K562 (cell line): ENCODE data around the gene ZFAND2A. TPM values are rescaled to one million over a fixed set of nuclear protein-coding genes. Genes with fewer than 3 reads are reported as not detected.

Experiments
- ATAC-seq: fragments of 200-7000 bp; cut with Tn5 transposase; 3 replicates; pipeline ENCODE4 v1.9.1; 2020; ENCODE audit warnings: moderate library complexity
- BruUV-seq: library from RNA; stranded (reverse); fragments of 400-500 nt; replicated peaks from 2 replicates; lab custom pipeline; 2021; lab: Mats Ljungman, UMichigan
- CTCF ChIA-PET: fragments of 300-600 bp; formaldehyde crosslinking; extraction: SDS; loops from one replicate; lab custom pipeline; 2021; ENCODE audit warnings: low intra/inter-chr PET ratio; lab: Yijun Ruan, JAX
- POLR2A ChIA-PET: fragments of 300-600, 350-650 bp; sonication (Branson Sonifier 250); formaldehyde crosslinking; extraction: SDS; loops from one replicate; lab custom pipeline; 2021; ENCODE audit warnings: antibody characterized with exemption, inconsistent platforms; lab: Yijun Ruan, JAX
- DNase-seq, 4 experiments: peaks; one replicate each; pipeline versions ENCODE4 v3.0.0 to v3.0.0-alpha.2; 2011 to 2018; ENCODE audit warnings: low spot score in 3 of 4, mixed read lengths in 3 of 4; ENCODE audit errors: extremely low read depth in 1 of 4
- FAIRE-seq: peaks from 2 replicates; lab custom pipeline; 2011; peaks lifted over from hg19 to GRCh38; lab: Jason Lieb, UNC
- H2AFZ ChIP-seq: 2 replicates; pipeline ENCODE4 v1.6.0; 2011; ENCODE audit warnings: low read depth, low read length, control low read depth, inconsistent platforms
- H3K27ac ChIP-seq: fragments of 200-600 bp; 3 replicates; pipeline ENCODE4 v1.8.0; 2011; ENCODE audit warnings: low read depth, mild to moderate bottlenecking, control low read depth, inconsistent platforms, low read length, moderate library complexity, mixed read lengths; ENCODE audit errors: extremely low read depth
- H3K27me3 ChIP-seq, 2 experiments: fragments of 300-600 bp in 1 of 2; 2 replicates in 1 of 2; 3 replicates in 1 of 2; pipeline versions ENCODE4 v1.6.0 to v1.8.0; 2011; ENCODE audit warnings: inconsistent platforms in 2 of 2, low read length in 2 of 2, mild to moderate bottlenecking in 1 of 2, mixed read lengths in 1 of 2, moderate library complexity in 1 of 2; ENCODE audit not compliant: control insufficient read depth in 2 of 2, insufficient read depth in 2 of 2
- H3K36me3 ChIP-seq: fragments of 300-600 bp; 3 replicates; pipeline ENCODE4 v1.8.0; 2011; ENCODE audit warnings: mild to moderate bottlenecking, low read length, inconsistent platforms; ENCODE audit not compliant: control insufficient read depth, insufficient read depth
- H3K4me1 ChIP-seq, 2 experiments: fragments of 200-600 bp in 1 of 2; replicated peaks in 1 of 2; 2 replicates in 1 of 2; 3 replicates in 1 of 2; pipeline versions ENCODE4 v1.5.1 to v1.8.0; 2011; ENCODE audit warnings: inconsistent platforms in 2 of 2, low read length in 2 of 2, mild to moderate bottlenecking in 1 of 2, mixed read lengths in 1 of 2, moderate library complexity in 1 of 2; ENCODE audit not compliant: control insufficient read depth in 2 of 2, insufficient read depth in 2 of 2
- H3K4me2 ChIP-seq: 2 replicates; pipeline ENCODE4 v1.6.1; 2011; ENCODE audit warnings: low read length, control low read depth, inconsistent platforms, mixed read lengths; ENCODE audit not compliant: insufficient read depth
- H3K4me3 ChIP-seq: fragments of 200-600 bp; sonication (generic), shearing (Covaris generic); 2 replicates; pipeline ENCODE4 v1.5.1; 2016; ENCODE audit warnings: control low read depth, inconsistent platforms
- H3K79me2 ChIP-seq: fragments of 200-600 bp; 3 replicates; pipeline ENCODE4 v1.8.0; 2011; ENCODE audit warnings: low read length, inconsistent platforms; ENCODE audit not compliant: control insufficient read depth, insufficient read depth
- H3K9ac ChIP-seq, 2 experiments: 2 replicates each; pipeline versions ENCODE4 v1.6.0 to v1.6.1; 2011; ENCODE audit warnings: low read depth in 2 of 2, low read length in 2 of 2, control low read depth in 1 of 2, inconsistent platforms in 1 of 2, mild to moderate bottlenecking in 1 of 2, mixed read lengths in 1 of 2; ENCODE audit not compliant: insufficient read depth in 1 of 2
- H3K9me1 ChIP-seq: one replicate; pipeline ENCODE4 v1.6.0; 2011; ENCODE audit warnings: inconsistent platforms, mild to moderate bottlenecking, low read length, moderate library complexity; ENCODE audit not compliant: control insufficient read depth, insufficient read depth
- H3K9me3 ChIP-seq: replicated peaks from 2 replicates; pipeline ENCODE4 v1.5.1; 2011; ENCODE audit warnings: low read depth, low read length, inconsistent platforms; ENCODE audit not compliant: control insufficient read depth, insufficient read depth
- H4K20me1 ChIP-seq: replicated peaks from 2 replicates; pipeline ENCODE4 v1.6.1; 2011; ENCODE audit warnings: low read length, inconsistent platforms, mixed read lengths; ENCODE audit not compliant: control insufficient read depth, insufficient read depth
- CBFA2T2 ChIP-seq: fragments of 450-650 bp; conservative IDR thresholded peaks from 2 replicates; pipeline ENCODE4 v1.6.1; 2017; ENCODE audit warnings: mild to moderate bottlenecking
- CBFA2T3 ChIP-seq: fragments of 450-650 bp; IDR thresholded peaks from 2 replicates; pipeline ENCODE4 v1.6.1; 2017
- DIDO1 ChIP-seq: fragments of 450-650 bp; IDR thresholded peaks from 2 replicates; pipeline ENCODE4 v1.6.1; 2016; ENCODE audit warnings: low read depth, missing biosample characterization, missing genetic modification characterization
- DLX4 ChIP-seq: fragments of 250-450 bp; sonication (Bioruptor Pico); IDR thresholded peaks from 2 replicates; pipeline ENCODE4 v1.6.1; 2021; ENCODE audit warnings: mild to moderate bottlenecking
- ETV6 ChIP-seq, 3 experiments: fragments of 150-350 bp in 1 of 3; sonication (generic) in 1 of 3; formaldehyde crosslinking in 1 of 3; IDR thresholded peaks; 2 replicates each; pipeline versions ENCODE4 v1.6.1 to v1.8.0; 2014 to 2022; ENCODE audit warnings: borderline replicate concordance in 2 of 3, low read depth in 2 of 3, antibody characterized with exemption in 1 of 3, low read length in 1 of 3, mild to moderate bottlenecking in 1 of 3, missing genetic modification reagents in 1 of 3
- HEY1 ChIP-seq: fragments of 250-450 bp; sonication (Bioruptor Pico); IDR thresholded peaks from 2 replicates; pipeline ENCODE4 v1.5.0; 2020; ENCODE audit warnings: mild to moderate bottlenecking, moderate library complexity, borderline replicate concordance
- JUND ChIP-seq, 2 experiments: IDR thresholded peaks; 2 replicates in 1 of 2; 3 replicates in 1 of 2; pipeline ENCODE4 v1.6.1; 2011; ENCODE audit warnings: borderline replicate concordance in 2 of 2, low read depth in 2 of 2, low read length in 2 of 2, improper control_type of control experiment in 1 of 2, missing biosample characterization in 1 of 2, missing genetic modification characterization in 1 of 2, missing genetic modification reagents in 1 of 2
- MAZ ChIP-seq, 2 experiments: fragments of 450-650 bp in 1 of 2; sonication (generic) in 1 of 2; formaldehyde crosslinking; IDR thresholded peaks in 1 of 2; conservative IDR thresholded peaks in 1 of 2; 2 replicates each; pipeline versions ENCODE4 v1.4.0 to v1.5.0; 2020; ENCODE audit warnings: mild to moderate bottlenecking in 1 of 2, missing genetic modification reagents in 1 of 2
- MYBL2 ChIP-seq, 2 experiments: fragments of 450-650 bp in 1 of 2; sonication (generic) in 1 of 2; formaldehyde crosslinking in 1 of 2; IDR thresholded peaks; 2 replicates each; pipeline versions ENCODE4 v1.6.1 to v1.8.1; 2017 to 2022; ENCODE audit warnings: borderline replicate concordance in 1 of 2, inconsistent platforms in 1 of 2, low read depth in 1 of 2, mild to moderate bottlenecking in 1 of 2, missing genetic modification reagents in 1 of 2, moderate library complexity in 1 of 2
- NR1H2 ChIP-seq: sonication (generic); formaldehyde crosslinking; IDR thresholded peaks from 2 replicates; pipeline ENCODE4 v1.4.0; 2020; ENCODE audit warnings: mild to moderate bottlenecking, missing genetic modification reagents
- POLR3A ChIP-seq: IDR thresholded peaks from 2 replicates; pipeline ENCODE4 v1.6.1; 2011; ENCODE audit warnings: borderline replicate concordance, mild to moderate bottlenecking, moderate library complexity; ENCODE audit not compliant: insufficient read length, insufficient read depth; ENCODE audit errors: extremely low read depth
- SETDB1 ChIP-seq: IDR thresholded peaks from one replicate; pipeline ENCODE4 v1.6.1; 2012; ENCODE audit warnings: low read length, control low read depth, inconsistent platforms
- ZNF511 ChIP-seq: sonication (generic); formaldehyde crosslinking; IDR thresholded peaks from 2 replicates; pipeline ENCODE4 v1.8.0; 2022; ENCODE audit warnings: mild to moderate bottlenecking, missing genetic modification reagents
- ZNF551 ChIP-seq: fragments of 250-450 bp; sonication (Bioruptor Pico); IDR thresholded peaks from 2 replicates; pipeline ENCODE4 v1.5.0; 2021; ENCODE audit warnings: mild to moderate bottlenecking, moderate library complexity
- ZNF609 ChIP-seq: sonication (generic); formaldehyde crosslinking; IDR thresholded peaks from 2 replicates; pipeline ENCODE4 v1.8.1; 2023; ENCODE audit warnings: missing genetic modification reagents, mild to moderate bottlenecking, borderline replicate concordance
- ZNF695 ChIP-seq: fragments of 450-650 bp; formaldehyde crosslinking; IDR thresholded peaks from 2 replicates; pipeline ENCODE4 v1.4.0; 2020; ENCODE audit warnings: mild to moderate bottlenecking, moderate library complexity
- WGBS: fragments of 100-300 bp; shearing (Covaris generic); methylation state at CpG from one replicate; pipeline ENCODE4 v1.1.6; 2016; ENCODE audit warnings: low coverage, mixed read lengths; ENCODE audit not compliant: insufficient coverage; ENCODE audit errors: missing lambda C conversion rate; 5-methylcytosine and 5-hydroxymethylcytosine counted together
- in situ Hi-C: fragments of 300-500 bp; cut with MboI; formaldehyde crosslinking; loops from 4 replicates; pipeline ENCODE4 v1.15.0; 2018; ENCODE audit warnings: inconsistent platforms, mixed read lengths
- intact Hi-C: fragments of 100-400 bp; cut with micrococcal nuclease; formaldehyde crosslinking; loops from 2 replicates; pipeline ENCODE4 v1.14.2; 2022
- polyA plus RNA-seq, 8 experiments: library from polyadenylated mRNA; depleted of rRNA in 4 of 8; stranded (reverse) in 5 of 8; unstranded in 3 of 8; fragments of >200 nt; fragmentation: Nextera tagmentation in 2 of 8; fragmentation: Illumina TruSeq in 1 of 8; extraction: Ambion mirVana in 2 of 8; extraction: Trizol in 1 of 8; gene quantifications; 2 replicates each; pipeline versions ENCODE4 v1.2.1 to v1.2.3, GENCODE V29; 2011 to 2014; ENCODE audit warnings: inconsistent platforms in 1 of 8, missing spikeins in 1 of 8
- total RNA-seq, 7 experiments: library from RNA; depleted of rRNA in 6 of 7; stranded (reverse); fragments of >200 nt in 6 of 7; fragmentation: Illumina TruSeq in 2 of 7; extraction: Trizol in 2 of 7; gene quantifications; 2 replicates each; pipeline versions ENCODE4 v1.2.1 to v1.2.3, GENCODE V29; 2011 to 2021; ENCODE audit warnings: low replicate concordance in 1 of 7

Gene ZFAND2A
- total and polyA plus RNA-seq, 9 of the 15 experiments (the other 6 are each of a cell fraction or from before 2014, with no cell fraction given), result 16.8 to 56.8 (median 26.1) TPM

- FAIRE-seq (no peak), DNase-seq (no peak), ATAC-seq (no peak)
- H2AFZ ChIP-seq, result no peak overlapping the region
- ChIA-PET POLR2A (no interaction called here), CTCF (no interaction called here)
- H3K36me3 ChIP-seq, result peaks cover 4% of the 10 kb centered on the region; the same call in 1 of the 3 replicates
- intact Hi-C loops, result no loop called here
- H3K9me1 ChIP-seq, result no peaks in the 10 kb centered on the region
- H3K79me2 ChIP-seq, result peaks cover 25% of the 10 kb centered on the region
- H3K4me1 ChIP-seq, result peaks cover 0 to 23% of the 10 kb centered on the region in 2 experiments; a peak in 3 of 5 replicates
- no peaks in the 10 kb centered on the region for H3K27me3 ChIP-seq
- no peak overlapping the region for H3K9ac ChIP-seq
- no peak overlapping the region for H3K4me3 ChIP-seq
- H3K4me2 ChIP-seq, result no peak overlapping the region
- in situ Hi-C loops, result loop anchor here (25.0 kb wide), 1 partner anchor 176 kb away; the partner anchor contains the start of genes COX19 and CYP2W1
- no peaks in the 10 kb centered on the region for H4K20me1 ChIP-seq
- no peaks in the 10 kb centered on the region for H3K9me3 ChIP-seq
- WGBS, result 82% methylated on average over 12 of the region's 12 CpGs
- H3K27ac ChIP-seq, result no peak overlapping the region
- no peak for TF ChIP-seq ZNF695
- TF ChIP-seq CBFA2T2, result no peak
- TF ChIP-seq HEY1 (CRISPR knock-in tag), result no peak
- TF ChIP-seq DIDO1 (tag), result no peak
- no peak for TF ChIP-seq ZNF551 (CRISPR knock-in tag)
- no peak for TF ChIP-seq MAZ (CRISPR knock-in tag; conservative IDR thresholded peaks at IDR 0.05 in 1 of 2, IDR thresholded peaks at IDR 0.05 in 1 of 2)
- TF ChIP-seq NR1H2 (CRISPR knock-in tag), result no peak
- TF ChIP-seq ETV6 (IDR thresholded peaks at IDR 0.05; ENCODE audit: borderline replicate concordance in 1 of 2, low read depth in 2 of 2, low read length in 1 of 2), result no peak
- TF ChIP-seq ETV6 (CRISPR knock-in tag; IDR thresholded peaks at IDR 0.05; ENCODE audit: borderline replicate concordance), result no peak
- TF ChIP-seq ZNF609 (CRISPR knock-in tag), result no peak
- TF ChIP-seq MYBL2 (IDR thresholded peaks at IDR 0.05; ENCODE audit: low read depth), result no peak
- TF ChIP-seq MYBL2 (CRISPR knock-in tag; IDR thresholded peaks at IDR 0.05; ENCODE audit: borderline replicate concordance), result no peak
- TF ChIP-seq DLX4 (CRISPR knock-in tag), result no peak
- no peak for TF ChIP-seq POLR3A
- TF ChIP-seq SETDB1, result no peak
- TF ChIP-seq JUND (IDR thresholded peaks at IDR 0.05; ENCODE audit: borderline replicate concordance, low read depth, low read length), result no peak
- TF ChIP-seq JUND (tag; IDR thresholded peaks at IDR 0.05; ENCODE audit: borderline replicate concordance, low read depth, low read length), result no peak
- no peak for TF ChIP-seq ZNF511 (CRISPR knock-in tag)
- TF ChIP-seq CBFA2T3, result no peak
- no TSS peak for BruUV-seq
These were observed 3.1 kb upstream of the ZFAND2A start for GRCh38 chr7:1163121-1163520.
